GM12874 (cell line): ENCODE results near the gene NOC2L.

Experiments used
- CTCF ChIP-seq: IDR thresholded peaks from 2 replicates; pipeline ENCODE4 v1.5.1; 2011; ENCODE audit warnings: low read depth, mild to moderate bottlenecking, control low read depth, low read length, moderate library complexity; ENCODE audit not compliant: insufficient read depth

The NOC2L gene

GRCh38 chr1:927748-928147 lies 31.3 kb downstream of the NOC2L start:
- TF ChIP-seq CTCF = no peak

- TF ChIP-seq CTCF = no peak
Measured at GRCh38 chr1:927234-927633, 31.8 kb downstream of the NOC2L start.

GRCh38 chr1:925561-926421 lies 33.3 kb downstream of the NOC2L start:
- no peak for TF ChIP-seq CTCF

- TF ChIP-seq CTCF = no peak
Measured at GRCh38 chr1:924656-925560, 34.1 kb downstream of the NOC2L start.

GRCh38 chr1:923991-924655 lies 34.9 kb downstream of the NOC2L start:
- TF ChIP-seq CTCF = no peak

GRCh38 chr1:923131-923990 lies 35.7 kb downstream of the NOC2L start, which contains the start of gene SAMD11:
SAMD11 (plus strand) TSS chr1:923923; CDS start chr1:924432, 509 bp downstream.
- no peak for TF ChIP-seq CTCF
